ENCODE results near the gene CLDND2.

DNA sequence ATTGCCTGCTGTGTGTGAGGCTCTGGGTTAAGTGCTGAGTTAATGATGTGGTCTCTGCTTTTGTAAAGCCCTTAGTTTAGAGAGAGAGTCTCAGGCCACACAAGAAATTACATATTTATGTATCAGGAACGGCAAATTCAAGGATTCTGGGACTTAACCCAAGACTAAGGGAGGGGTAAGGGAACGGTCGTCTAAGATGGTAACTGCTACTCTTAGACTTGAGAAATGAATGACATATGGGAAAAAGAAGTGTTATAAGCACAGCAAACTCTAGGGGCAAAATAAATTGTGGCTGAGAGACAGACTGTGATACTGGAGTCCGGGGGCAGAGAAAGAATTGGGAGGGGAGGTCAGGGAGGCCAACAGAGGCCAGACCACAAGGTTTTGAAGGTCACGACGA, 37.1 kb downstream of the CLDND2 start:
- TF ChIP-seq, protein P1, sequence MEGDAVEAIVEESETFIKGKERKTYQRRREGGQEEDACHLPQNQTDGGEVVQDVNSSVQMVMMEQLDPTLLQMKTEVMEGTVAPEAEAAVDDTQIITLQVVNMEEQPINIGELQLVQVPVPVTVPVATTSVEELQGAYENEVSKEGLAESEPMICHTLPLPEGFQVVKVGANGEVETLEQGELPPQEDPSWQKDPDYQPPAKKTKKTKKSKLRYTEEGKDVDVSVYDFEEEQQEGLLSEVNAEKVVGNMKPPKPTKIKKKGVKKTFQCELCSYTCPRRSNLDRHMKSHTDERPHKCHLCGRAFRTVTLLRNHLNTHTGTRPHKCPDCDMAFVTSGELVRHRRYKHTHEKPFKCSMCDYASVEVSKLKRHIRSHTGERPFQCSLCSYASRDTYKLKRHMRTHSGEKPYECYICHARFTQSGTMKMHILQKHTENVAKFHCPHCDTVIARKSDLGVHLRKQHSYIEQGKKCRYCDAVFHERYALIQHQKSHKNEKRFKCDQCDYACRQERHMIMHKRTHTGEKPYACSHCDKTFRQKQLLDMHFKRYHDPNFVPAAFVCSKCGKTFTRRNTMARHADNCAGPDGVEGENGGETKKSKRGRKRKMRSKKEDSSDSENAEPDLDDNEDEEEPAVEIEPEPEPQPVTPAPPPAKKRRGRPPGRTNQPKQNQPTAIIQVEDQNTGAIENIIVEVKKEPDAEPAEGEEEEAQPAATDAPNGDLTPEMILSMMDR (conservative IDR thresholded peaks at IDR 0.05; ENCODE audit: low read depth, low read length): no peak
- TF ChIP-seq EZH2phosphoT487 (IDR thresholded peaks at IDR 0.05; ENCODE audit: borderline replicate concordance, low read length) (no peak), EZH2 (IDR thresholded peaks at IDR 0.05; ENCODE audit: low read length, unreplicated experiment) (no peak)

All from PC-3 (cell line).